Uterus (tissue), 2 donors: ENCODE measurements around the gene ATP9B.

ENCODE experiments used
- CTCF ChIP-seq, 4 experiments: fragments of 200-600 bp in 2 of 4; fragments of 450-650 bp in 2 of 4; sonication (generic) in 2 of 4; IDR thresholded peaks; one replicate each; pipeline ENCODE4 v1.5.1; 2016 to 2019; ENCODE audit warnings: antibody characterized with exemption in 4 of 4, mild to moderate bottlenecking in 2 of 4, moderate library complexity in 1 of 4
- POLR2A ChIP-seq, 2 donors: fragments of 450-650 bp; IDR thresholded peaks; one replicate each; pipeline ENCODE4 v1.6.1; 2016; ENCODE audit warnings: antibody characterized with exemption in 2 of 2, mild to moderate bottlenecking in 1 of 2, moderate library complexity in 1 of 2

GRCh38 chr18:79105455-79105854 is 36.3 kb downstream of the ATP9B start:
- no peak for TF ChIP-seq CTCF (IDR thresholded peaks at IDR 0.05)
- TF ChIP-seq POLR2A (IDR thresholded peaks at IDR 0.05) = no peak
